HG03139 (cell line): Measurements from ENCODE around the gene COPB1.

Source experiments
- ATAC-seq: cut with Tn5 transposase; IDR thresholded peaks from one replicate; pipeline ENCODE4 v1.9.1; 2021; ENCODE audit not compliant: unreplicated experiment

Gene COPB1

DNA sequence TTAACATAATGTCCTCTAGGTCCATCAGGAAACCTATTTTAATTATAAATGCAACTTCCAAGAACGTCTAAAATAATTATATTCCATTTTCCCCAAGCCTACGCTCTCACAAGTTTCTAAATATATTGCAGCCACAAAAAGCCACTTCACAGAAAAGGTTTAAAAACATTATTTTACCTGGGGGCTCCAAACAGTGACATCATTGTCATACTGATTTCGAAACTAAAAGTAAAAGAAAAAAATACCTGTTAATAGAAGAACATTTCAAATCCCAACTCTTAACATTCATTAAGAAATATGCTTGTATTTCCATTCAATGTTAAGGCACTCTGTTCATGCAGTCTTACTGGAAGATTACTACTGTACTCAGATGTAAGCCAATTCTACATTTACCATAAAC is 19.2 kb upstream of the COPB1 start:
- no peak for ATAC-seq

DNA sequence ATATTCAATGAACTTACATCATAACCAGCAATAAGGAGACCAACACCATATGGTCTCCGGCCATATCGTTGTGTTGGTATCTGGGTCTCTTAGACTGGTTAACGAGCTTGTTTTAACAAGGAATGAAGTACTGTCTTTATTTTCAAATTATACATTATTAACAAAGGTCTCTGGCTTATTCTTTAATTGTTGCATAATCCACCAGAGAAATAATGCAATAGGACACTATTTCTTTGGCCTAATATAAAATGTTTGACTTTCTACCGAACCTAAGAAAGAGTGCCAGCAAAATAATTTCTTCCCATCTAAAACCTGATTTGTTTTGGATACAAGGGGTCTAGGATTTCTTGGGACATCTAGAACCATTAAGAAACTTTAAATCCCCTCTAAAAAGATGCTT is 14.2 kb upstream of the COPB1 start:
- ATAC-seq: no peak

DNA sequence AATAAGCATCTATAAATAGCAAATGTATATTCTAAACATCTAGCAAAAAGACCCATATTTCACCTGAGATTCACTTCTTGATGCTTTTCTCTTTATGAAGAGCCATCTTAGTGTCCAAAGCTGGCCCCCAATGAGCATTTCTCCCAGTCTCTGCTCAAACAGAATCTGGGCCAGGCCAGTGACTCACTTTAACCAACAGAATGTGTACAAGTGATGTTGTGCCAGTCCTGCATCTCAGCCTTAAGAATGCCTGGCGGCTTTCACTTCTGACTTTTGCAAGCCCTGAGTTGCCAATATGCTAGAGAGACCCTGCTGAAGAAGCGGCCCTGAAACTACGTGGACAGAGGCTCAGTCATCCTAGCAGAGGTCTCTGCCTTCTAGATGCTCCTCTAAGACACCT is 6.9 kb upstream of the COPB1 start:
- no peak for ATAC-seq

DNA sequence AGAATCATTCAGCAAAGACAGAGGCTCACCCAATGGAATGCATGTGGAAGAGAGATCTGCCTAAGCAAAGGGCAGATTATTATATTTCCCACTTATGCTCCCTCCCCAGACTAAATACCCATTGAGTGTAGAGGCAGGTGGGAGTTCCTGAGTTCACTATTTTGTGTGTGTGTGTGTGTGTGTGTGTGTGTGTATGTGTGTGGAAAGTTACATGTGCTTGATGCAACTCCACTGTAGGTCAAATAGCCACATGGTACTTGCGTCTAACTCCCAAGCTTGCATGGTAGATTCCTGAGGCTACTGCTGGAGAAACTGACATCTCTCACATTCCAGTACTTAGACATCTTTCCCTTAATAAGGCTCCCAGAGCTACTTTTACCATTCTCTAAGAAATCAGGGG is 3.4 kb upstream of the COPB1 start:
- no peak for ATAC-seq

DNA sequence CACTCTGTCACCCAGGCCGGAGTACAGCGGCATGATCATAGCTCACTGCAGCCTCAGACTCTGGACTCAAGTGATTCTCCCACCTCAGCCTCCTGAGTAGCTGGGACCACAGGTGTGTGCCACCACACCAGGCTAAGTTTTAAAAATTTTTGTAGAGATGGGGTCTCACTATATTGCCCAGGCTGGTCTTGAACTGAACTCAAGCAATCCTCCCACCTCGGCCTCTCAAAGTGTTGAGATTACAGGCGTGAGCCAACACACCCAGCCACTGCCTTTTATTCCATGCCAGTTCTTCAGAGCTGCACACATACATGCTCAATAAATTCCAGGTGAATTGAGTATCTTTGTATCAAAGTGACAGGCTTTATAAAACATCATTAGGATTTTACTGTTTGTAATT is 2.4 kb upstream of the COPB1 start:
- no peak for ATAC-seq

DNA sequence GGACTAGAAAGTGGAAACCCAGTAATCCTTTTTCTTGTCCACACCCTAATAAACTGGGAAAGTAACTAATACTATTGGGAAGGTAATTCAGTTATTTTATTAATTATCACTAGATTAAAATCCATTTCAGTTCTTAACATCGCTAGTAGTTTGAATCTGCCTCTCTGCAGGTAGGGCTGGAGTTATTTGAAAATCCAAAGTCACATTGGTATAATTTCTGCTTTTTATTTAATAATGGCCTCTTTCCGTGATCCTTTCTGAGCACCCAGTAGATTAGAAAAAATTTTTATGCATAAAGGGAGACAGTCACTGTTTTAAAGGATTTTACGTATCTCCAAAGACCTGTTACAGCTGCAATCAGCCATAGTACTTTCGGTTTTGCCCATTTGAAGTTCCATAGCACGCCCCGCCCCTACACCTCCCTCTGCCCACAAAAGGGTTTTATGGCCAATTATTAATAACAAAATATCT is 605 bp upstream of the COPB1 start:
- ATAC-seq: peak; percentile 47

DNA sequence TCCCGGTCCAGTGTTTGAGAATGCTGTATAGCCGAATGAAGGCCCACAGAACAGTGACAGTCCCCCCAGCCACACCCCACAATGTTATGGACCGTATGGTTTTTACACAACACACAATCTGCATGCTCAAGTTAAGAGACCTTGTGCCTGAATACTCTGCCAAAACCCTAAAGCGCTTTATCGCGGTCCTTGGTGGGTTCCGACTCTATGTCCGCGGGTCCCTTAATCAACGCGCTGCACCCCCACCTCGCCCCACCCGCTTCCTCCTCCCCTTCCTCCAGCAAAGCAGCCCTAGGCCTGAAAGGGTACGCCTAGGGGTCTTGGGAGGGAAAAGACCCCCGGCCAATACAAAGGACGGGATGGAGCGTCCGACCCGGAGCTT is 442 bp downstream of the COPB1 start:
- ATAC-seq: peak; percentile 9

DNA sequence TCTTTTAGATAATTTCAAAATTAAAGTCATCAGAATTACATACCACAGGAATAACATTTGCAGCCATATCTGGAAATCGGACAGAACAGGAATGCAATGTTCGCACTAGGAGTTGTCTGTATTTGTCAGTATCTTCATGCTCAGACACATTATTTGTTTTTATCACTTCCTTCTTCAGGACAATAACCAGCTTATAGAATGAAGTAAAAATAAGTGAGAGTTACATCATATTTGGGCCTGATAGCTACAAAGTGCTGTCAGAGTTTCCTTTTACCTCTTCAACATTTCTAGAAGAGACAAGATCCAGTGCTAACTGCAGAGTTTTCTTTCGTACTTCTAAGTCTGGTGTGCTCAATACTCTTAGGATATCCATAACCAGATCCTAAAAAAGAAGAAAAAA is 18.9 kb downstream of the COPB1 start:
- no peak for ATAC-seq

DNA sequence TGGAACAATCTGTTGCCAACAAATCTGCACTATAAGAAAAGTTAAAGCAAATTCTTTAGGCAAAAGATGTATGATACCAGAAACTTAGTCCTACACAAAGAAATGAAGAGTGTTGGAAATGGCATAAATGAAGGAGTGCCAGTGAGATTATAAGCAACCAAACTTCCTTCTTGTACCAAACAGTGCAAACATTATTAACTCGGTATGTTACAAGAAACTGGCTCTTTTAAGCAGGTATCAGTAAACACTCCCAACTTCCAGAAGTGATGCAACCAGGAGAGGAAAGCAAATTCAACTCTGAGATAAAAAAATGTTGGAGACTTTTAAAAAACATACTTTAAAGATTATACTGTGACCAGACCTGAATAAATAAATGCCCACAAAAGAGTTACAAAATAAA is 28.5 kb downstream of the COPB1 start:
- ATAC-seq: no peak

DNA sequence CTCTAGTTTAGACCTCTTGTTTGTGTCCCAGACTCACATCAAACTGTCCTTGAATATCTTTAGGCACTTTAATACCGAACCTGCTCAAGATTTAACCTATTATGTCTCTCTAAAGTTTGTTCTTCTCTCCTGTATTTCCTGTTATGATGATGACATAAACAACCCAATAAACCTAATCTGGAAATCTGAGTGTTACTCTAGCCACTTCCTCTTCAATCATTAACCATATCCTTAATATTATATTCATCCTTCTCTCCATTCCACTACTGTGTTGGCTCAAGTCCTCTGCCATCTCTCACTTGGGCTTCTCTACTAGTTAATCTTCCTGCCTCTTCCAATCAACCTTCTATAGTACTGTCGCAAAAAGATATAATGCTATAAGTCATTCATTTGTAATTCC is 36.0 kb downstream of the COPB1 start:
- ATAC-seq: no peak

DNA sequence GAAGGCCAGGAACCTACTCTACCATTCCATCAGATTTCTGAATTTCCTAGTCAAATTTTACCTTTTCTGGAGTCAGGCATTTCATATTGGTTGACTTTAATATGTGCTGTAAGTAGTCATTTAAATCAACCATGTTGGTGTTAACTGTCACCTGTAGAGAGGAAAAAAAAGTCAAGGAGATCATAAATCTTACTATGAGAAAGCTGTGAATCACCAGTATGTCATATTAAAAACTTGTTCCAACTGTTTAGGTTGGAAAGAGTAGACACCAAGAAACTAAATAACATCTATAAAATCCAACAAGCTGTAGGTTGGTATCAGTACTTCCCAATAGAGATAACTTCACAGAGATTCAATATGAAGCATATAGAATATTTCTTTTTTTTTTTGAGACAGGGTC is 39.5 kb downstream of the COPB1 start:
- no peak for ATAC-seq

DNA sequence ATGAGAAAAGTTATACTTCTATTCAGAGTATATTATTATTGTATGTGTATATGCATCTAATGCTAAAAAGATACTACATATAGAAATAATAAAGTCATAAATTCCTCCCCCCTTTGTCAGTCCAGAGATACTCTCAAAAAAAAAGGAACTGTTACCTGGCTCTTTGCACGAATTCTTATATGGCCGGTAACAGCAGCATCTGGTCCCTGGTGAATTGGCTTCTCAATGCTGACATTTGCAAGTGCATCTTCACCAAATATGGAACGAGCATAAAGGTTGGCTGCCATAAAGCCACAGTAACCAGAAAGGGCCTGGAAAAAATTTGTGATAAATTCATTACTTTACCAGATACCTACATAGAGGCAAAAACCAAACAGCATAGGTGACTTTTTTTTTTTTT is 41.2 kb downstream of the COPB1 start:
- ATAC-seq: no peak

DNA sequence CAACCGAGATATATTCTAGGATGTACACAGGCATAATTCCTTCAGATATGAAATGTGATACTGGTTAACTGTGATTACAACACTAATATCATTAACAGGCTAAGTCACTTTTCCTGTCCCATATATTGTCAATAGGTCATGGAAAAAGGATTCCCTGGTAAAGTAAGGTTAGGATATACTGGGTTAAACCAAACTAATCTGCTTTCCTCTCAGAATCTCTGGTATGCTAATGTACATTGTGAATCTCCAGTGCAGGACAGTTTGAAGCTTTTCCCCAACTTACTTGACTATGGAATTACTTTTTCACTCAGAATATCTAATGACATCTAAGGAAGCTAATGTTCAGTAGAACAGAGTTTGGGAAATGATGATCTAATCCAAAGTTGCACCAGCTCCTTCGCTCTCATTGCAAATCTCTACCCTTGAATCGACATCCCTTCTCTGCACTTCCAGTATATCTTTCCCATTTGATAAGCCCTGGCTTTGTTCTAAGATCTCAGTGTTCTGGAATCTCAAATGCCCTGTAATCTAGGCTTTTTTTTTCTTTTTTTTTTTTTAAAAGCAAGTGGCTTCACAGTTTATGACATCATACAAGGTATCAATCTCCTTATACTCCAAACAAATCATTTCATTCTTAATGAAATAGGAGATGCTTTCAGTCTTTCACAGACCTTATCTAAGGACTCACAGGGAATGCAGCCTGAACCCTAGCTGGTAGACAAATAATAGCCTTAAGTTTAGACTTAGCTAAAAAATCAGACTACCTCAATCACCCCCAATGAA is 43.8 kb downstream of the COPB1 start:
- ATAC-seq: no peak

DNA sequence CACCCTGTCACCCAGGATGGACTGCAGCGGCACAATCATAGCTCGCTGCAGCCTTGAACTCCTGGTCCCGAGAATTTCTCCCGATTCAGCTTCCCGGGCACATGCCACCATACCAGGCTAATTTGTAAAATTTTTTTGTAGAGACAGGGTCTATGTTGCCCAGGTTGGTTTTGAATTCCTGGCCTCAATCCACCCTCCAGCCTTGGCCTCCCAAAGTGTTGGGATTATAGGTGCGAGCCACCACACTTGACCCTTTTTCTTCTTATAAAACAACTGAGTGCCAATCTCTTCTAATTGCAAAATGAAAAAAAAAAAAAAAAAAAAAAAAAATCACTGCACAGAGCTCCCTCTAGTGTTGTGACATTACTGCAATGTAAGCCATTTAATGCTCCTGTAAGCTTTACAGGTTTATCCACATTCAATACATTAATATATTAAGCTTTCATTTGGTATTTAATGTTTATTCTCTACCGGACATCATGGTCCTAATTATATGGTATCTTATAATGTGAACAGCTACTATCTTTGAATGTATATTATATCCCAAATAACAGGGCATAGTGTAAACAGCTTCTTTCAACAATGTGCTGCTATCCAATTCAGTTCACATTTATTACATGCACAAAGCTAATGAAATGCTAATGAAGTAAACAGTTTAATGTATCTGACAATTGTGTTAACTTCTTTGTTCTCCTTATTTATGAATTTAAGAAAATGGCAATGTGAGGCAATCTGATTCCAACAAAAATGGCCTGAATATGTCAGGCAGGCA is 44.6 kb downstream of the COPB1 start:
- no peak for ATAC-seq

DNA sequence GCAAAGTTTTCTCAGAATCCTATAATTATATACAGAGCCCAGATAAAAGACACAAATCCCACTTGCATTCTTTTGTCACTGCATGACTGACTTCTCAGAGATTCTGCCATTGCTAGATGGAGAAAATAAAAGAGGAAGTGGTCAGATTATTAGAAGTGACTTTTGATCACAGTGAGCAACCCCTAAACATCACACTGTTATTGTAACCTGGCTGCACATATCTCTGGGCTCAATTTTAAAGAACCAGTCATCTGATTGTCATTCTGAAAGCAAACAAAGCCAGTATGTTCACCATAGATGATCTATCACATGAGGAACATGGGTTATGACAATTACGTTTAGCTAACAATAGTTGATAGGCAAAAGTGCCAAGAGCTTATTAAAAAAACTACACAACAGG is 47.8 kb downstream of the COPB1 start:
- no peak for ATAC-seq

DNA sequence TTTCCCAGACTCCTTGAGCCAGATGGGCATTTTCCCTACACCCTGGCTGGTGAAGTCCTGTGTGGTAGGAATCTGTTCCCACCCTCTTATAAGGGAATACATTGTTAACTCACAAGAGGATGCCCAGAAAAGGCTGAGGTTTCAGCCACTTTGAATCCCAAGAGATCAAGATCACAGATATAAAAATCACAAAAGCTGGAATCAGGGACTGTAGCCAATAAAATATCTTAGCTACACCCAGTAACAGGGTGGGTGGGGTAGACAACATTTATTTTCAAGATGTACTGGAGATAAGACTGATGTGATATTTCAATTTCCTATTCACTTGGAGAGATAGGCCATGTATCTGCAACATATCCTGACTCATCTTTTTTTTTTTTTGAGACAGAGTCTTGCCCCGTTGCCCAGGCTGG is 50.3 kb downstream of the COPB1 start:
- ATAC-seq: no peak

DNA sequence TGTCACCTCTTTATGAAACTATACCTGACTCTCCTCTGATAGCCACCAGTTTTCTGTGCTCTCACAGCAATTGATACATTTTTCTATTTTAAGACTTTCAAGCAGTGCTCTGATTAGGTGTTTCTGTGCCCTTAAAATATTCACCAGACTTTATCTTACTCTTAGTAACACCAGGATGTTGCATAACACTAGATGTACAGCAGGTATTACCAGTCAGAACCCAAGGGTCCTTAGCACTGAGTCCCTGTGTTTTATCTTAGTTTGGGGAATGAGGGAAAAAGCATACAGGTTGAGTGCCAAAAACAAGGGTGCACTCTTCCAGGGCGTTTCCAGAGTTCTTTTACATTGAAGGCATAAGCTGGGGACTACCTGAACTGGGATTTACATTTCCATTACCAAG is 51.4 kb downstream of the COPB1 start:
- ATAC-seq: no peak

DNA sequence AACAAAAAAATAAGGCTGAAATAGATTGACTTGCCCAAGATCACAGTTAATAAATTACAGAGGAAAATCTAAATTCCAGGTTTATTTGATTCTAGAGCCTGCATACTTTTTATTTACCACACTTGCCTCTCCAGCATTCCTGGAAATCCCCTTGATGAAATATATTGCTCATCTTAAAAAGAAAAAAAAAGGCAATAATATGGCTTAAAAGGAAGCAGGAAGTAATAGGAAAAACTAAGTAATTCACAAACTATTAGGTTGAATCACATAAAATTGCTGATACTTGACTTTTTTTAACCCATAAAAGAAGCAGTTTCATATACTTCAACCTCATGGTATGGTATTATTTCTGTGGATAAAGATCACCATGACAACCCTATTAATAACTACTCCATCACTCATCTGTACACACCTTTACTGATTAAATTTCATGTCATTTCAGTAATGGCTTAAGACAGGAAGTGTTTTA is 52.9 kb downstream of the COPB1 start:
- ATAC-seq: no peak

DNA sequence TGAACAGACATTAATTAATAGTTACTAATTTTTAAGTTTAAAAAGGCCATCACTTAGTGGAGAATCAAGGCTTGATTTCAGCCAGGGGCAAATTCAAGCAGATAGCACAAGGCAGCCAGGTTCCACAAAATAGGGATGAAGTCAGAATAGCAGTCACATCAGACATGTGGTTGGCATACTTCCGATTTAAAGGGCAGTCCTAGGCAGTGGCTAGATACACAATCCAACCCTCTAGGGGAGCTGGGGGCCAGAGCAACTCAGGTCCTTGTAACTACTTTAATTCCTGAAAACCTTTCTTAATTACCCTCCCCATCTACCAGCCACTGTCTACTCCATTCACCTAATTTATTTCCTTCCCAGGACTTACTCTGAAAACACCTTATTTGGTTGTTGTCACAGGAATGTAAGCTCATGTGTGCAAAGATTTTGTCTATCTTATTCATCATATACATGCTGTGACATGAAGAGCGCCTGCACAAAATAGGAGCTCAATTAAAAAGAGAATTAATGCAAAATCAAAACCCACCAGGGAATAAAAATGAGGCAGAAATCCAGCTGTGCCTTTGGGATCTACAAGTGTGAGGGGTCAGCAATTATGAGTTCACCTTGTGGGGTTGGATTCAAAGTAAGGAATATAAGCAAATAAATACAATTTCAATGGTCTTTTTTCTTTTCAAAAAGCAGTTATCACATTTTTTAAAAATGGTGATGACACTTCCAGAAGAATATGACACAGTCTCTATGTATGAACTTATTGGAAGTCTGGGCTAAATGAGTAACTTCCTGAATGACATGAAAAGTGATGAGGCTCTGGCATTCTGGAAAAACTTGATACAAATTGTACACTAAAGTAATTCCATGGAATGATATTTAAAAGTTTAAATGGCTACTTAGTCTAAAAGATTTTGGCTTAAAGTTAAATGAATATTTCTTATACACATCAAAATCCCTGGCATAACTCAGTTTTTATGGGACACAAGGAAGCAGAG is 53.8 kb downstream of the COPB1 start:
- ATAC-seq: no peak

DNA sequence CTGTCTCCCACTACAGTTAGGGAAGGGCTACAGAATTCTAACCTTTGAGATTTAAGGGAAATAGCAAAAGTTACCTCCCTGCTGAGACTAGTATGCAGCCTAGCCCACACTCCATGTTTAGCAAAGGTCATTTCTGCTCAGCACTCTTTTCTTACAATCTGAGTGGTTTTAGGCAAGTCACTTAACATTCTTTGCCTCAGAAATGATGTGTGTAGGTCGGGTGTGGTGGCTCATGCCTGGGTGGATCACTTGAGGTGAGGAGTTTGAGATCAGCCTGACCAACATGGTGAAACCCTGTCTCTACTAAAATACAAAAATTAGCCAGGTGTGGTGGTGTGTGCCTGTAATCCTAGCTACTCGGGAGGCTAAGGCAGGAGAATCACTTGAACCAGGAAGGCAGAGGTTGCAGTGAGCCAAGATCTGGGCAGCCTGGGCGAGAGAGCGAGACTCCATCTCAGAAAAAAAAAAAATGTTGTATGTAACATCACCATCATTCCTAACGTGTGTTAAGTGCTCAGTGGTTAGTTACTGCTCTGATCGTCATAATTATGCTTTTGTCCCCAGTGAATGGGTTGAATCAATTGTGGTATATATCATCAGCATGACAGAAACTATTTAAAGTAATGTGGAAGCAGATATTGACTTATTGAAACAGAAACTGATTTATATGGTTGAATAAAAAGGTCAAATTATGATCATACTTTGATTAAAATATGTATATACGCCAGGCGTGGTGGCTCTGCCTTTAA is 55.0 kb downstream of the COPB1 start:
- no peak for ATAC-seq

DNA sequence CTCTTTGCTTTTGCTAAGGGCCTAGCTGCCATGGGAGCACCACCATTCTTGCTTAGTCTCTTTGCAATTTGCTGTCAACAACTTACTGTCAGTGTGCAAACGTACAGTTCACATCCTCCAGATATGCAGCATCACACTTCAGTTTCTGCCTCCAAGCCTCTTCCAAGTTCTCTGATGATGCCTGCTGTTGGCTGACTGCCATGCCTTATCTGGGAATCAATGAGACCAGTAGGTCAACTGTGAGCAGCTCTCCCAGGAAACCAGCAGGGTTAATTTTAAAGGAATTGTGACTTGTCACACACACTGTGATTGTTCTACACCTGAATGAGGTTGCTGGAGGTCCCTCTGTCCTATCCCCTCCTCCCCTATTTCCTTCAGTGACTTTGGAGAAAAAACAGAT is 56.0 kb downstream of the COPB1 start:
- no peak for ATAC-seq
